GM18520 (cell line): ENCODE results near the gene MEGF6.
"Not testable (repeated sequence)": the region's sequence is repeated elsewhere in the genome, so short reads cannot be mapped to it uniquely, and the experiment has no call there.

Experiments
- ATAC-seq: cut with Tn5 transposase; IDR thresholded peaks from one replicate; pipeline ENCODE4 v1.9.1; 2021; ENCODE audit not compliant: unreplicated experiment

Gene MEGF6

GRCh38 chr1:3630161-3630611, 18.9 kb upstream of the MEGF6 start:
- no peak for ATAC-seq

DNA sequence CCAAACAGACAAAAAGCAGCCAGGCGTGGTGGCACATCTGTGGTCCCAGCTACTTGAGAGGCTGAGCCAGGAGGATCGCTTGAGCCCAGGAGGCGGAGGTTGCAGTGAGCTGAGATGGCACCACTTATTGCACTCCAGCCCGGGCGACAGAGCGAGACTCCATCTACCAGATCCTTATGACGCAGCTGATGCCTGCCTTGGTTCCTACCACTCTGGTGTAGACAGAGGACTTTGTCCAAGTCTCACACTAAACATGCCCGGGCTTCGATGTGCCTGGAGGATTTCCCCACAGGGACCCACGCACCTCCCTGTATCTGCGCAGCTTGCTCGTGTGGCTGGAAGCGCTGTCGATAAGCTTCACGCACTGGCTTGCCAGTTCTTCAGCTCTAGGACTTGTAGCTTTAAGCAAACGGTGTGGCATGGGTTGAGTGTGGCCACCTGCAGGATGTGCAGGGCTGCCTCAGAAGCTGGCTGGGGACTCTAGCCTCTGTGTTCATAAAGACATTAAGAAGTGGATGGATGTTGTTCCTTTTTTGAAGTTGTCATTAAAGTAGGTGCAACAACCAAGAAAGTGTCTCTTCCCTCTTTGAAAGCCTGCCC, 18.4 kb upstream of the MEGF6 start:
- ATAC-seq: no peak

DNA sequence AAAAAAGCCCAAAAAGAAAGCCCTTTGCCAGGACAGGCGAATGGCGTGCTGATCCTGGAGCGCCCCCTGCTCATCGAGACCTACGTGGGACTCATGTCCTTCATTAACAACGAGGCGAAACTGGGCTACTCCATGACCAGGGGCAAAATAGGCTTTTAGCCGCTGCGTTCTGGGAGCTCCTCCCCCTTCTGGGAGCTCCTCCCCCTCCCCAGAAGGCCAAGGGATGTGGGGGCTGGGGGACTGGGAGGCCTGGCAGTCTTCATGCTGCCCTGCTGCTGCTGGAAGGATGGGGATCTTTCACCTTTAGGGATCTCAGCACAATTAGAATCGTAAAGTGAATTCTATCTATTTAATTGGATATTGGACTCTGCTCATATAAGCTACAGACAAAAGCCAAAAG, 17.1 kb upstream of the MEGF6 start:
- ATAC-seq: no peak

- ATAC-seq: no peak
Measured at GRCh38 chr1:3627515-3628253, 16.4 kb upstream of the MEGF6 start.

- no peak for ATAC-seq
Measured at GRCh38 chr1:3626025-3626424, 14.7 kb upstream of the MEGF6 start.

- no peak for ATAC-seq
Measured at GRCh38 chr1:3625151-3625907, 14.0 kb upstream of the MEGF6 start.

- peak; percentile 93 for ATAC-seq
Measured at GRCh38 chr1:3624200-3625136, 13.2 kb upstream of the MEGF6 start, which contains the start of gene TPRG1L. Gene TPRG1L (plus strand): TSS chr1:3625015. CDS start chr1:3625073, 58 bp downstream.

- no peak for ATAC-seq
Measured at GRCh38 chr1:3623441-3624199, 12.3 kb upstream of the MEGF6 start.

- ATAC-seq: not testable (repeated sequence)
Measured at GRCh38 chr1:3622102-3622501, 10.8 kb upstream of the MEGF6 start.

- not testable (repeated sequence) for ATAC-seq
Measured at GRCh38 chr1:3621151-3621671, 9.9 kb upstream of the MEGF6 start.

GRCh38 chr1:3620708-3621107, 9.4 kb upstream of the MEGF6 start:
- no peak for ATAC-seq

GRCh38 chr1:3618881-3619671, 7.8 kb upstream of the MEGF6 start:
- ATAC-seq: no peak

DNA sequence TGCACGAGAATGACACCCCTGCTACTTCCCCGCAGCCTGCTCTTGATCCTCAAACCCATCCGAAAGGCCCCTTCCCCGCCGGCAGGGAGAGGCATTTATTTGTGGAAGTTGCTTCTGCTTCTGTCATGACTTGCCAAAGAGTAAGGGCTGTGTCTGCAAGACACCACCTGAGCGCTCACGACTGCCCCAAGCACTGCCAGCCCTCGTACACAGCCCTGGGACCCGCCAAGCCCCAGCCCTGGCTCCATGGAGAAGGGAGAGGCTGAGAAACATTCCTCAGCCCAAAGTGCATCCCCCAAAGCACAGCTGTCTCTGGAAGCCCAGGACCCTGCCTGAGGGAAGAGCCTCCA, 7.2 kb upstream of the MEGF6 start:
- no peak for ATAC-seq

DNA sequence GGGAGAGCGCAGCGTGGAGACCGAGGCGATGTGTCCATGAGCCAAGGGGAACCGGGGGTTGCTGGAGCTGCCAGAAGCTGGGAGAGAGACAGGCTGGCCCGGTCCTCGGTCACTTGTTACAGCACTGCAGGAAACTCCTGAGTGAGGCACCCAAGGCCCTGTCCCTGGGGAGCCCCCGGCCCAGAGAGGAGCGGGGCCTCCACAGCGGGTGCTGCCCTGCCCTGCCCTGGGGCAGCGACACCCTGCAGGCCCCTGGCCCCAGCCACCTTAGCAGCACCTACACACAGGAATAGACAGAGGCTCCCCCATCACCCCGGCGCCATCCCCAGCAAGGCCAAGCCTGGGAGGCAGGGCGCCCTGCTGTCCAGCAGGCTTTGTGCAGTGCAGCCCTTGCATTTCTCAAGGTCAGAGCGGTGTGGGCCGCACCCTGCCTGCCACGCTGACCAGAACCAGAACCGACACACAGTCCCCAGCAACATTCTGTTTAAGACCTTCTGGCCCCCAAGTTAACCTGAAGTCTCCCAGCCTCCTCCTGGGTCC, 6.6 kb upstream of the MEGF6 start:
- no peak for ATAC-seq

DNA sequence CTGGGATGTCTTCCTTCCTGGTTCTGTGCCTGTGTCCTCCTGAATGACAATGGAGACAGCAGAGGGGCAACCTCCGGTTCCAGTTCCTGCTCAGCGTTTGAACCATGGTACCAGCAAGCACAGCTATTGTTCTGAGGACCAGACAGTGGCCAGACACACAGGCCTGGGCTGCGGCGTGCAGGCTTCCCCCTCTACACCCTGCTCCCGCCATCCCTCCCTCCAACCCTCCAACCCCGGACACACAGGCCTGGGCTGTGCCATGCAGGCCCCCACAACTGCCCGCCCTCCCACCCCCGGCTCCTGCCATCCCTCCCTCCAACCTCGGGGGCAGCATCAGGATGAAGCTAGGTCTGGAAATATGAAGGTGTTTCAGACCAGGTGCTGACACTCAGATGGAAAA, 5.6 kb upstream of the MEGF6 start:
- no peak for ATAC-seq

GRCh38 chr1:3614755-3615742, 3.7 kb upstream of the MEGF6 start:
- no peak for ATAC-seq

DNA sequence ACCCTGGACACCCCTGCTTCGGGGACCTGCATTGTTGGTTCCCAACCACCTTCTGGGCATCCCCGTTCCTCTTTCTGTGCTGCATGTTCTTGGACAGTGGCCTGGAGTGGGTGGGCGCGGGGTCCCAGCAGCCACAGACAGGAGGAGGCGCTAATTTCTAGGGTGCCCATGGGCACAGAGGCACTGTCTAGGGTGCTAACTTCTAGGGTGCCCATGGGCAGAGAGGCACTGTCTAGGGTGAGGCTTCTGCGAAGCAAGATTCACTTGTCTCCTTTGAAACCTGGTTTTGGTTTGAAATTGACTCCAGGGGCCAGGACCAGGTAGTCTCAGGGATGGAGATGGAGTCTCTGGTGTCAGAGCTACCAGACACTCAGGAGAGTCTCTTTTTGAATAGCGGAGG, 815 bp upstream of the MEGF6 start:
- ATAC-seq: no peak
